ENCODE data around the gene CNTNAP2. TPM values are rescaled to one million over a fixed set of nuclear protein-coding genes. Genes with fewer than 3 reads are reported as not detected.

The CNTNAP2 gene
- total RNA-seq, 1 experiment from 2014 or later, result 64.5 TPM

GRCh38 chr7:146378196-146378595 is 261.6 kb downstream of the CNTNAP2 start:
- no peak for DNase-seq
- Histone ChIP-seq H3K27me3 (ENCODE audit: insufficient read depth, low read length) (no peaks in the 10 kb centered on the region), H3K23ac (ENCODE audit: insufficient read length, low read depth, low read length) (no peak overlapping the region), H3K14ac (ENCODE audit: insufficient read depth, low read length) (no peak overlapping the region), H3K4ac (ENCODE audit: low read depth, low read length) (no peak overlapping the region), H4K5ac (ENCODE audit: insufficient read length, low read depth, low read length) (no peak overlapping the region), H3K9me3 (ENCODE audit: control insufficient read depth, low read depth, low read length) (no peaks in the 10 kb centered on the region), H2AFZ (ENCODE audit: low read length) (no peak overlapping the region), H3K4me1 (ENCODE audit: insufficient read depth, low read length) (no peaks in the 10 kb centered on the region), H2BK5ac (ENCODE audit: insufficient read length, low read length) (no peak overlapping the region), H3K56ac (ENCODE audit: insufficient read length, low read depth, low read length) (no peak overlapping the region), H2BK15ac (ENCODE audit: low read depth, low read length) (no peak overlapping the region), H4K91ac (ENCODE audit: insufficient read length, low read depth, low read length) (no peak overlapping the region), H4K8ac (replicated peaks; ENCODE audit: insufficient read length, low read depth, low read length) (no peak overlapping the region), H3K4me2 (ENCODE audit: insufficient read depth, insufficient read length, low read length) (no peak overlapping the region), H3K9ac (ENCODE audit: extremely low read depth, insufficient read length, low read length) (no peak overlapping the region), H2BK120ac (ENCODE audit: low read depth, low read length, poor library complexity, severe bottlenecking) (no peak overlapping the region), H2AK5ac (ENCODE audit: insufficient read length, low read length) (no peak overlapping the region), H3K23me2 (ENCODE audit: insufficient read length, low read depth, low read length, poor library complexity, severe bottlenecking) (no peaks in the 10 kb centered on the region), H3K79me1 (ENCODE audit: insufficient read depth, low read depth, low read length, poor library complexity, severe bottlenecking) (no peaks in the 10 kb centered on the region), H2BK12ac (ENCODE audit: insufficient read length, low read depth, low read length) (no peak overlapping the region), H3K18ac (ENCODE audit: insufficient read length, low read depth, low read length) (no peak overlapping the region), H3T11ph (ENCODE audit: low read length) (no peak overlapping the region), H2BK20ac (ENCODE audit: low read depth, low read length, poor library complexity, severe bottlenecking) (no peak overlapping the region), H4K20me1 (ENCODE audit: control insufficient read depth, insufficient read depth, insufficient read length) (no peaks in the 10 kb centered on the region), H3K79me2 (ENCODE audit: insufficient read depth, low read length) (no peaks in the 10 kb centered on the region), H3K27ac (ENCODE audit: insufficient read length, low read depth, low read length) (no peak overlapping the region)
- Mint-ChIP-seq H3K27ac (no peak overlapping the region), H3K9me3 (no peaks in the 10 kb centered on the region), H3K27me3 (ENCODE audit: low read depth) (no peaks in the 10 kb centered on the region), H3K4me1 (peaks cover 2 to 7% of the 10 kb centered on the region in 2 experiments; a peak in 1 of 4 replicates), H3K4me3 (no peak overlapping the region), H3K36me3 (ENCODE audit: insufficient read depth in 1 of 3, low read depth in 3 of 3) (no peaks in the 10 kb centered on the region; a peak in 1 of 7 replicates)
- no peak for TF ChIP-seq CTCF (conservative IDR thresholded peaks at IDR 0.05)
- no CpG with 5 or more reads among the region's 2 CpGs for WGBS (ENCODE audit: extremely low coverage, insufficient read length, low lambda C conversion rate)
